HL-60 (cell line): ENCODE measurements around the gene KRT12.

Experiments used
- DNase-seq, 2 experiments: peaks; one replicate each; pipeline ENCODE4 v3.0.0-alpha.2; 2010 to 2020; ENCODE audit warnings: low read depth in 1 of 2, low spot score in 1 of 2
- H3K27ac ChIP-seq: fragments of 250-450 bp; sonication (Bioruptor Pico); replicated peaks from 2 replicates; pipeline ENCODE4 v1.5.1; 2020; ENCODE audit warnings: mild to moderate bottlenecking, moderate library complexity
- H3K27me3 ChIP-seq: fragments of 250-450 bp; sonication (Bioruptor Pico); 2 replicates; pipeline ENCODE4 v1.5.1; 2021; ENCODE audit warnings: mild to moderate bottlenecking, moderate library complexity; ENCODE audit not compliant: insufficient read depth, poor library complexity, severe bottlenecking
- H3K4me3 ChIP-seq: replicated peaks from 2 replicates; pipeline ENCODE4 v1.5.1; 2011; ENCODE audit warnings: mild to moderate bottlenecking, control low read depth, low read length; ENCODE audit not compliant: insufficient read depth
- CTCF ChIP-seq: IDR thresholded peaks from one replicate; pipeline ENCODE4 v1.5.1; 2011; ENCODE audit warnings: low read length, control low read depth, inconsistent platforms; ENCODE audit not compliant: insufficient read depth
- GABPA ChIP-seq: IDR thresholded peaks from 2 replicates; pipeline ENCODE4 v1.6.1; 2012; ENCODE audit warnings: low read depth
- POLR2AphosphoS5 ChIP-seq: IDR thresholded peaks from 2 replicates; pipeline ENCODE4 v1.6.1; 2012; ENCODE audit warnings: low read depth
- REST ChIP-seq: IDR thresholded peaks from 2 replicates; pipeline ENCODE4 v1.6.1; 2012; ENCODE audit warnings: low read depth; ENCODE audit not compliant: insufficient replicate concordance
- SPI1 ChIP-seq: IDR thresholded peaks from 2 replicates; pipeline ENCODE4 v1.6.1; 2012; ENCODE audit warnings: low read depth, mild to moderate bottlenecking, borderline replicate concordance

The KRT12 gene

DNA sequence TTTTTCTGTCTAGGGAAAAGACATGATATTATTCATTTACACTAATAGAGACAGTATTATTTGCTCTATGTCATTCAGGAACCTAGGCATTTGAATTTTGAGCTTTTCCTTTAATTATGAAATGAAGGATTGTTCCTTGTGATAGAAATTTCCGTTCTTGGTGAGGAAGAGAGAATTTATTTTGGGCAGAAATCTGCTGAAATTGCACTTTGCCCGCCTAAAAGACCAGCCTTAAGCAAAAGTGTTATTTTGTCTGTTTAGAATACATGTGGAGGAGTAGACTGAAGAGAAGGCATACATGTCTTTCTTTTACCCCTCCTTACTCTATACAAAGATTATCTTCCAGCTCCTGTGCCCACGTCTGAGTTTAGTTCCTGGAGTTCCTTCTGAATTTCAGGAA is 27.8 kb downstream of the KRT12 start:
- TF ChIP-seq REST (no peak), SPI1 (no peak), POLR2AphosphoS5 (no peak)
- no peak for DNase-seq
- no peak overlapping the region for H3K27ac ChIP-seq
- no peaks in the 10 kb centered on the region for H3K27me3 ChIP-seq
- H3K4me3 ChIP-seq, result no peak overlapping the region

- Histone ChIP-seq H3K4me3 (no peak overlapping the region), H3K27ac (no peak overlapping the region), H3K27me3 (no peaks in the 10 kb centered on the region)
- no peak for TF ChIP-seq GABPA
- TF ChIP-seq POLR2AphosphoS5, result no peak
- no peak for TF ChIP-seq REST
- no peak for TF ChIP-seq CTCF
- no peak for TF ChIP-seq SPI1
- no peak for DNase-seq
These were observed 31.0 kb downstream of the KRT12 start for GRCh38 chr17:40836020-40836419.

DNA sequence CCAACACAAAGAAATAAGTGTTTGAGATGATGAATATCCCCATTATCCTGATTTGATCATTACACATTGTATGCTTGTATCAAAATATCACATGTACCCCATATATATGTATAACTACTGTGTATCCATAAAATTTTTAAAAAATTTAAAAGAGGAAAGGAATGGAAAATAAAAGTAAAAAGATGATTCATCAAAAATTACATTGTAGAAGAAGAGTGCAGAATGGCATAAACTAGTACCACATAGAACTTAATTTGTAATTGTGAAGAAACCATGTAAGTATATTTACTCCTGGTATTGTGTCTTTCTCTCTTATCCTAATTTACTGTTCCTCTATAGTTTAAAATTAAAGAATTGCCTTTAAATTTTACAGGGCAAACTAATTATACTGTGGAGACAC is 33.1 kb downstream of the KRT12 start:
- DNase-seq, result no peak
- Histone ChIP-seq H3K27me3 (no peaks in the 10 kb centered on the region), H3K27ac (no peak overlapping the region), H3K4me3 (no peak overlapping the region)
- TF ChIP-seq CTCF (no peak), REST (no peak), GABPA (no peak), POLR2AphosphoS5 (no peak), SPI1 (no peak)

GRCh38 chr17:40832840-40833239 is 34.2 kb downstream of the KRT12 start:
- DNase-seq, result no peak
- Histone ChIP-seq H3K27ac (no peak overlapping the region), H3K27me3 (no peaks in the 10 kb centered on the region), H3K4me3 (no peak overlapping the region)
- TF ChIP-seq CTCF (no peak), REST (no peak), GABPA (no peak), POLR2AphosphoS5 (no peak), SPI1 (no peak)
